Body of pancreas (tissue), 4 donors: Measurements from ENCODE around the gene IL11RA. TPM values are rescaled to one million over a fixed set of nuclear protein-coding genes. Genes with fewer than 3 reads are reported as not detected.
A peak's percentile ranks its signal among the peaks of the same experiment; 100 is the strongest.

Experiments used
- ATAC-seq: fragments of 150-250 bp; one replicate; pipeline ENCODE4 v1.9.1; 2016
- DNase-seq, 4 donors: peaks; one replicate each; pipeline ENCODE4 v3.0.0-alpha.2; 2019
- H3K27ac ChIP-seq, 4 donors: fragments of 200-600 bp; sonication (generic); 1 replicate in 3 of 4; 2 replicates in 1 of 4; pipeline versions ENCODE4 v1.5.1 to v1.6.1; 2016 to 2019; ENCODE audit warnings: mild to moderate bottlenecking in 1 of 4, mixed read lengths in 1 of 4, moderate library complexity in 1 of 4
- H3K27me3 ChIP-seq, 2 donors: fragments of 200-600 bp; sonication (generic); one replicate each; pipeline ENCODE4 v1.6.0; 2016; ENCODE audit warnings: mild to moderate bottlenecking in 1 of 2
- H3K36me3 ChIP-seq, 2 donors: fragments of 200-600 bp; sonication (generic); replicated peaks in 1 of 2; 2 replicates each; pipeline ENCODE4 v1.5.1; 2016; ENCODE audit warnings: low read depth in 2 of 2; ENCODE audit not compliant: insufficient read depth in 1 of 2
- H3K4me1 ChIP-seq: fragments of 200-600 bp; sonication (generic); one replicate; pipeline ENCODE4 v1.6.0; 2016
- H3K4me3 ChIP-seq, 2 donors: fragments of 200-600 bp; sonication (generic); 1 replicate in 1 of 2; 2 replicates in 1 of 2; pipeline ENCODE4 v1.5.1; 2016 to 2019
- H3K9me3 ChIP-seq, 3 donors: fragments of 200-600 bp; sonication (generic); 1 replicate in 2 of 3; 2 replicates in 1 of 3; pipeline ENCODE4 v1.5.1; 2016
- CTCF ChIP-seq, 7 experiments: fragments of 450-650 bp in 4 of 7; fragments of 200-600 bp in 3 of 7; sonication (generic) in 3 of 7; IDR thresholded peaks; one replicate each; pipeline ENCODE4 v1.5.1; 2016 to 2019; ENCODE audit warnings: antibody characterized with exemption in 7 of 7
- POLR2A ChIP-seq, 3 donors: fragments of 450-650 bp; IDR thresholded peaks; one replicate each; pipeline ENCODE4 v1.6.1; 2016; ENCODE audit warnings: antibody characterized with exemption in 3 of 3, mild to moderate bottlenecking in 2 of 3
- WGBS, 2 donors: methylation state at CpG; one replicate each; pipeline ENCODE4 v1.1.5; 2017; 5-methylcytosine and 5-hydroxymethylcytosine counted together
- intact Hi-C: fragments of 100-400 bp; cut with DNase I; formaldehyde crosslinking; loops from one replicate; pipeline ENCODE4 v1.15.1; 2023
- total RNA-seq, 2 donors: library from RNA; depleted of rRNA; stranded (reverse); fragments of >200 nt; gene quantifications; one replicate each; pipeline ENCODE4 v1.1.0, GENCODE V29; 2016

IL11RA gene
- total RNA-seq, 2 donors from 2014 or later: 14.5 to 27.4 TPM

GRCh38 chr9:34612788-34613390, 39.1 kb upstream of the IL11RA start:
- peaks cover 5 to 12% of the 10 kb centered on the region in 2 donors for H3K36me3 ChIP-seq
- intact Hi-C loops: no loop called here
- ATAC-seq: peak; percentile 70
- H3K9me3 ChIP-seq: no peaks in the 10 kb centered on the region
- H3K27me3 ChIP-seq: no peaks in the 10 kb centered on the region
- H3K4me3 ChIP-seq: peak overlapping the region in 1 of 2 donors; percentile 37
- H3K4me1 ChIP-seq: peaks cover 24% of the 10 kb centered on the region
- TF ChIP-seq CTCF (IDR thresholded peaks at IDR 0.05) (peak; percentile 75 to 87 (median 83)), POLR2A (IDR thresholded peaks at IDR 0.05) (no peak)
- WGBS, 2 donors: 1 to 2% methylated on average over 15 of the region's 15 CpGs
- peak; percentile 77 to 82 (median 81) for DNase-seq
- H3K27ac ChIP-seq: peak overlapping the region in 2 of 4 donors; percentile 55 to 75

- DNase-seq (no peak), ATAC-seq (no peak)
- H3K4me3 ChIP-seq: no peak overlapping the region
- H3K27me3 ChIP-seq: no peaks in the 10 kb centered on the region
- 86 to 97% methylated on average over 2 of the region's 2 CpGs for WGBS, 2 donors
- peaks cover 35% of the 10 kb centered on the region for H3K4me1 ChIP-seq
- intact Hi-C loops: no loop called here
- no peak overlapping the region for H3K27ac ChIP-seq
- H3K9me3 ChIP-seq: no peaks in the 10 kb centered on the region
- H3K36me3 ChIP-seq: peaks cover 5 to 12% of the 10 kb centered on the region in 2 donors
- TF ChIP-seq POLR2A (IDR thresholded peaks at IDR 0.05): no peak
- no peak for TF ChIP-seq CTCF (IDR thresholded peaks at IDR 0.05)
Observed at GRCh38 chr9:34615132-34615531, 36.9 kb upstream of the IL11RA start.

- Histone ChIP-seq H3K27me3 (peaks cover 0 to 17% of the 10 kb centered on the region in 2 donors), H3K9me3 (no peaks in the 10 kb centered on the region), H3K36me3 (peaks cover 5 to 12% of the 10 kb centered on the region in 2 donors), H3K27ac (peak within 1 kb of the TSS in 3 of 4 donors; percentile 6 to 53 (median 43)), H3K4me3 (peak within 1 kb of the TSS; percentile 56 to 84), H3K4me1 (peaks cover 17% of the 10 kb centered on the region)
- peak; percentile 93 to 97 (median 95) for DNase-seq
- TF ChIP-seq CTCF (IDR thresholded peaks at IDR 0.05) (peak in 1 of 7 experiments; percentile 8), POLR2A (IDR thresholded peaks at IDR 0.05) (peak in 2 of 3 donors; percentile 75 to 78)
- intact Hi-C loops: no loop called here
- peak; percentile 100 for ATAC-seq
- WGBS, 2 donors: 3 to 11% methylated on average over 12 to 43 of the region's 43 CpGs
Observed at GRCh38 chr9:34620061-34620994, 31.7 kb upstream of the IL11RA start, which contains the start of gene DCTN3. Gene DCTN3 (minus strand): TSS chr9:34620495. CDS start chr9:34620464, 31 bp downstream.

- 14 to 31% methylated on average over 30 to 45 of the region's 63 CpGs for WGBS, 2 donors
- H3K4me3 ChIP-seq: no peak overlapping the region
- DNase-seq: no peak
Observed at GRCh38 chr9:34623374-34624235, 28.4 kb upstream of the IL11RA start.

More at GRCh38 chr9:34623374-34624235, 28.4 kb upstream of the IL11RA start:
- Histone ChIP-seq H3K27ac (no peak overlapping the region), H3K9me3 (no peaks in the 10 kb centered on the region), H3K4me1 (peaks cover 22% of the 10 kb centered on the region), H3K36me3 (no peaks in the 10 kb centered on the region), H3K27me3 (peaks cover 0 to 35% of the 10 kb centered on the region in 2 donors)
- TF ChIP-seq CTCF (IDR thresholded peaks at IDR 0.05) (no peak), POLR2A (IDR thresholded peaks at IDR 0.05) (no peak)
- no peak for ATAC-seq
- intact Hi-C loops: no loop called here
